HG02610 (cell line): Measurements from ENCODE around the gene TUBA8.
A peak's percentile ranks its signal among the peaks of the same experiment; 100 is the strongest.
"Not testable (repeated sequence)": the region's sequence is repeated elsewhere in the genome, so short reads cannot be mapped to it uniquely, and the experiment has no call there.

Experiments
- ATAC-seq: cut with Tn5 transposase; IDR thresholded peaks from one replicate; pipeline ENCODE4 v1.9.1; 2021; ENCODE audit warnings: mild to moderate bottlenecking, moderate library complexity; ENCODE audit not compliant: unreplicated experiment

Gene TUBA8

GRCh38 chr22:18104566-18104965 is 6.0 kb upstream of the TUBA8 start:
- no peak for ATAC-seq

DNA sequence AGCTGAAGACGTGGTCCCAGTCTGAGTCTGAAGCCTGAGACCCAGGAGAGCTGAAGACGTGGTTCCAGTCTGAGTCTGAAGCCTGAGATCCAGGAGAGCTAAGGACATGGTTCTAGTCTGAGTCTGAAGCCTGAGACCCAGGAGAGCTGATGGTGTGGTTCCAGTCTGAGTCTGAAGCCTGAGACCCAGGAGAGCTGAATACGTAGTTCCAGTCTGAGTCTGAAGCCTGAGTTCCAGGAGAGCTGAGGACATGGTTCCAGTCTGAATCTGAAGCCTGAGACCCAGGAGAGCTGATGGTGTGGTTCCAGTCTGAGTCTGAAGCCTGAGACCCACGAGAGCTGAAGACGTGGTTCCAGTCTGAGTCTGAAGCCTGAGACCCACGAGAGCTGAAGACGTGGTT is 4.6 kb upstream of the TUBA8 start:
- not testable (repeated sequence) for ATAC-seq

DNA sequence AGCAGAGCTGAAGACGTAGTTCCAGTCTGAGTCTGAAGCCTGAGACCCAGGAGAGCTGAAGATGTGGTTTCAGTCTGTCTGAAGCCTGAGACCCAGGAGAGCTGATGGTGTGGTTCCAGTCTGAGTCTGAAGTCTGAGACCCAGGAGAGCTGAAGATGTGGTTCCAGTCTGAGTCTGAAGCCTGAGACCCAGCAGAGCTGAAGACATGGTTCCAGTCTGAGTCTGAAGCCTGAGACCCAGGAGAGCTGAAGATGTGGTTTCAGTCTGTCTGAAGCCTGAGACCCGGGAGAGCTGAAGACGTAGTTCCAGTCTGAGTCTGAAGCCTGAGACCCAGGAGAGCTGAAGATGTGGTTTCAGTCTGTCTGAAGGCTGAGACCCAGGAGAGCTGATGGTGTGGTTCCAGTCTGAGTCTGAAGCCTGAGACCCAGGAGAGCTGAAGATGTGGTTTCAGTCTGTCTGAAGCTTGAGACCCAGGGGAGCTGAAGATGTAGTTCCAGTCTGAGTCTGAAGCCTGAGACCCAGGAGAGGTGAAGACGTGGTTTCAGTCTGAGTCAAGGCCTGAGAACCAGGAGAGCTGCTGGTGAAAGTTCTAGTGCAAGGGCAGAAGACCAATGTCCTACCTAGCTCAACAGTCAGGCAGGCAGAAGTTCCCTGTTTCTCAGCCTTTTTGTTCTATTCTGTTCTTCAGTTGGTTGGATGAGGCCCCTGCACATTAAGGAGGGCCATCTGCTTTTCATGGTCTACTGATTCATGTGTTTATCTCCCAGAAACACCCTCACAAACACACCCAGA is 3.9 kb upstream of the TUBA8 start:
- ATAC-seq: peak; percentile 33

- no peak for ATAC-seq
Observed at GRCh38 chr22:18108187-18108586, 2.4 kb upstream of the TUBA8 start.

- ATAC-seq: no peak
Observed at GRCh38 chr22:18109410-18110193, 1.0 kb upstream of the TUBA8 start.

DNA sequence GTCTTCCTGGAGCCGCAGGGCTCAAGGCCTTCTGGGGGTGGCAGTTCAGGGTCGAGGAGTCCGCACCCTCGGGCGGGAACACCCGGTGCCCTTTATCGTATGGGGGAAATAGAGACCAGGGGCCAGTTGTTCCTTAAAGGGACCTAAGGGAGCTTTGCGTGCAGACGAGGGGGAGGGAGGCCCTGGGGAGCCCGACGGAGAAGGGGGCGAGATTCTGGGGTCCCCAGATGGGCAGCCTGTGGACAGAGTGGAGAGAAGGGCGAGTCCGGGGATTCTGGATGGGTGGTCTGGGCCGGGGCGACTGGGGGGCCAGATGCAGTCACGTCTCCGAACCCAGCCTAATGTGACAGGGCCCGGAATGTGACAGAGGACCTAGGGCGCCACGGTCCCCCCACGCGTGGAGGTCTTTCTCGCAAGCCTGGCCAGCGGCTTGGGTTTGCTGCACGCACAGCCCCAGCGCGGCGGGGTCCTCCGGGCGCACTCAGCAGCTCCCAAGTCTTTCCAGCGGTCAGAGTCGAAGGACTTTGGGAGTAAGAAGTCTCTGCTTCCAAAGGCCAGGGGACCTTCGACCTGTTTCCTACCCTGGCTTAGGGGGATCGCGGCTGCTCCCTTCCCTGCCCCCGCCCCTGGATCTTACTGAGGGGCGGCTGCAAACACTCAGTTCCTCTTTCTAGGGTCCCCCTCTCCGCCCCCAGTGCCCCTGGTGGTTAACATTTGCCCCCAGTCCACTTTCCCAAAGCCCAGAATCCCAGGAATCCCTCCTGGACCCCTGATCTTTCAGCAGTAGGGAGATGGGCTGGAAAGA is 547 bp downstream of the TUBA8 start:
- no peak for ATAC-seq

GRCh38 chr22:18111759-18112330 is 1.2 kb downstream of the TUBA8 start:
- no peak for ATAC-seq

GRCh38 chr22:18112440-18112839 is 1.8 kb downstream of the TUBA8 start:
- no peak for ATAC-seq

- no peak for ATAC-seq
Observed at GRCh38 chr22:18113680-18114394, 3.2 kb downstream of the TUBA8 start.

GRCh38 chr22:18114495-18114894 is 3.9 kb downstream of the TUBA8 start:
- no peak for ATAC-seq

- ATAC-seq: no peak
Observed at GRCh38 chr22:18114976-18115652, 4.5 kb downstream of the TUBA8 start.

GRCh38 chr22:18115906-18116371 is 5.3 kb downstream of the TUBA8 start:
- no peak for ATAC-seq

GRCh38 chr22:18116634-18117033 is 6.0 kb downstream of the TUBA8 start:
- no peak for ATAC-seq

DNA sequence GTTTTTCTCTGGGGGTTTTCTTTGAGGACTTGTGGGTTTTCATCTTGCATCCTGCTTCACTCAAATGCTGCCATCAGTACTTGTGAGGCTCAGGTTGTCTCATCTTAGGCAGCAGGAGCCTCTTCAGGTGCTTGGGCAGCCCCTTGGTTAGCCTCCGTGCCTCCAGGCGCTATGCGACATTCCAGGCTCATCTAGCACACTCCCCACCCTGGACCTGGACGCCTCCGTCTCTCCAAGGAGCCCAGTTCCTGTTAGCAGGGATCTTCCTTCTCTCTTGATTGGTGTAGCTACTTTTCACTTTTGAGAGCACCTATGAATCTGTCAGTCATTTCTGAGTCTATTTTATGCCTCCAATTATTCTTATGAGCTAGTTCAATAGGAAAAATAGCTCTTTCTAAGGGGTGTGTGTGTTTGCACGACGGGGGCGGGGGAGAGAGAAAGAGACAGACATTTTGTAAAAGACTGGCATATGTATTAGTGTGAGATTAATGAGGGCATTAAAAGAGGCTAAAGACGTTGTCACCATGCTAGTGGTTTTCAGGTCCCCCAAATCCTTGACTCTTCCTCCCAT is 7.8 kb downstream of the TUBA8 start:
- ATAC-seq: no peak

DNA sequence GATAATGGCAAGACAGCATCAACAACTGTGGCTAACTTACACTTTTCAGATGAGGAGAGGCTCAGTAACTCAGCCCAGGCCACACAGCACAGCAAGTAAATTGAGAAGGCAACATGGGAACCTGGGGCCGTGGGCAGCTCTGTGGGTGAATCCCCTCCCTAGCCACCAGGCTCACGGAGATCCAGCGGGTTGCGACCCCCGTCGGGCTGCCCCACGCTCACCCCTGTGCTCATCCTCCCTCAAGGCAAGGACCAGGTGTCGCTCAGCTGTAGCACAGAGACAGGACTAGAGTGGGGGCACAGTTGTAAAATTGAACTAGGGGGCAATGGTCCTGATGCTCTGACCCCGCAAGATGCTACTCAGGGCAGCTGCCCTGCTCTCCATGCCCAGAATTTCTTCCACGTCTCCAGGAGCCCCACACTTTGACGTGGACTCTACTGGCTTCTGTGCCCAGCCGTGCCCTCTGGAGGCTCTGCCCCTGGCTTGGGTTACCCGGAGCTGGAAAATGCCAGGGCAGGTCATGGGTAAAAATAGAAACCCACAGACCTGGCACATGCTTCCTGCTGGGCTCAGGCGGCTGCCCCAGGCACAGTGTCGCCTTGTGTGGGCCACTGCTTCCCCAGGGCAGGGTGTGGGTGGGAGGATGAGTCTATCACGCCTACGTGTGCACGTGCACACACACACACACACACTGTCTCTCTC is 9.0 kb downstream of the TUBA8 start:
- ATAC-seq: no peak

GRCh38 chr22:18120857-18121256 is 10.2 kb downstream of the TUBA8 start:
- ATAC-seq: no peak

- no peak for ATAC-seq
Observed at GRCh38 chr22:18121506-18121905, 10.9 kb downstream of the TUBA8 start.

GRCh38 chr22:18121954-18122554 is 11.4 kb downstream of the TUBA8 start:
- ATAC-seq: no peak
